ENCODE data around the gene NEU2.
"Not testable (repeated sequence)": the region's sequence is repeated elsewhere in the genome, so short reads cannot be mapped to it uniquely, and the experiment has no call there.

The NEU2 gene

DNA sequence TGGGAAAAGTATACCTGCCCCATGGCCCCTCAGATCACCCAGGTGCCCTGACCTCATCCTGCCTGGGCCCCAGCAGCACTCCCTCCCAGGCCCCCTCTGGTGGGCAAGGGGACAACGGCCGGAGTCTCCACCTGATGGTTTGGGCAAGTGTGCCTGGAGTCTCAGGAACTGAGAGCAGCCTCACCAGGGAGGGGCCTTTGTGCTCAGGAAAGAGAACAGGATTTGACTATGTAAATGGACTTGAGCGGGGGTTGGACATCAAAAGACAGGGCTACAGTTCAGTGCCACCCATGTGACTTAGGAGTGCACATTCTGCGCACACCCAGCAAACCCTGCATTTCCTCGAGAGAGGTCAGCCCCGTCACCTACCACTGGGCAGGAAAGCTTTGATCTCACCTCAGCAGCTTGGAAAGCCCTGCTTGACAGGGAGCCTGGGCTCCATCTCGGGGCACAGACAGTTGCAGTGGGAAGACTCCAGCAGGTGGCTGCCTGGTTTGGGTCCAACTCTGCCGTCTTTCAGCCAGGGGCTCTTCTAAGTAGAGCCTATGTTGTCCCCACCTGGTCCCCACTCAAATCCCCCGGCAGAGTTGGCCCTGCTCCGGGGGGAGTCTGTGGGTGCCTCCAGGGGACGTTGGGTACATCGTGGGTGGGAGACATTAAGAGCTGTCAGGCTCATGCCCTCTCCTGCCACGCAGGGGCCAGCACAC, 30.9 kb downstream of the NEU2 start:
- no peak overlapping the region for H3K27ac ChIP-seq (ENCODE audit: insufficient read depth, low read depth, low read length, poor library complexity, severe bottlenecking)
- WGBS, 2 experiments: 85% methylated on average over 13 of the region's 13 CpGs
- no peaks in the 10 kb centered on the region for H3K36me3 ChIP-seq (ENCODE audit: control insufficient read depth, insufficient read depth, low read length)
- H3K4me3 ChIP-seq (ENCODE audit: insufficient read depth, low read depth, low read length): no peak overlapping the region
- H3K4me1 ChIP-seq (ENCODE audit: control insufficient read depth, insufficient read depth, low read length): peaks cover 8% of the 10 kb centered on the region
- no peaks in the 10 kb centered on the region for H3K9me3 ChIP-seq (ENCODE audit: control insufficient read depth, low read length)
- H3K27me3 ChIP-seq (ENCODE audit: control insufficient read depth, insufficient read depth, low read length, poor library complexity, severe bottlenecking): no peaks in the 10 kb centered on the region

- H3K4me3 ChIP-seq (ENCODE audit: insufficient read depth, low read depth, low read length): no peak overlapping the region
- H3K9me3 ChIP-seq (ENCODE audit: control insufficient read depth, low read length): no peaks in the 10 kb centered on the region
- no peaks in the 10 kb centered on the region for H3K27me3 ChIP-seq (ENCODE audit: control insufficient read depth, insufficient read depth, low read length, poor library complexity, severe bottlenecking)
- 93% methylated on average over 9 of the region's 9 CpGs for WGBS, 2 experiments
- H3K27ac ChIP-seq (ENCODE audit: insufficient read depth, low read depth, low read length, poor library complexity, severe bottlenecking): no peak overlapping the region
- H3K36me3 ChIP-seq (ENCODE audit: control insufficient read depth, insufficient read depth, low read length): no peaks in the 10 kb centered on the region
- H3K4me1 ChIP-seq (ENCODE audit: control insufficient read depth, insufficient read depth, low read length): peaks cover 8% of the 10 kb centered on the region
Observed at GRCh38 chr2:233063976-233064411, 31.5 kb downstream of the NEU2 start.

DNA sequence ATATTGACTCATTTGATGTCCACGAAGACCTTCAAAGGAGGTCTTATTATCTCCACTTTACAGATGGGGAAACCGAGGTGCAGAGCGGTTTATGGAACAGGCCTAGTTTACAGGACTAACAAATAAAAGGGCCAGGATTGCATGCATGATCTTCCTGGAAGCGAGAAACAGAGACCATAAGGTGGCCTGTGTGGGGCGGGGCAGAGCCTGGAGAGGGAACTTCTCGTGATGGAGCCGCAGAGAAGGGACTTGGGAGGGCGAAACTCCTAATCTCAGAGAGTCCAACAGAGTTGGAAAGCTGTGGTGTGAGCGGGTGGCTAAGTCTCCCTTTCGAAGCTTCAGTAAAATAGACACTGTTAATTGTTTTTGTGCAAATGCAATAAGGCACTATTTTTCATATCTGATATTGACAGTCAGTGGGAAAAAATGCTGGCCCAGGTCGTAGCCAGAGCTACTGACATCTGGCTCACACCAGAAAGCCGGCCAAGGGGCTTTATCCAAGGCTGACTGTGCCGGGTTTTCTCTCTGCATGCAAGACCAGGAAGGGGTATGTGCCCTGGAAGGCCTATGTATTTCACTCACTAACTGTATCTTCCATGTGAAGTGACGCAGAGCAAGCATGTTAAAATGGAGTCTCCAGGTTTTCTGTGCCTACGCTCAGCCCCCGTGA, 32.2 kb downstream of the NEU2 start:
- Histone ChIP-seq H3K4me3 (ENCODE audit: insufficient read depth, low read depth, low read length) (no peak overlapping the region), H3K4me1 (ENCODE audit: control insufficient read depth, insufficient read depth, low read length) (peaks cover 8% of the 10 kb centered on the region), H3K27ac (ENCODE audit: insufficient read depth, low read depth, low read length, poor library complexity, severe bottlenecking) (no peak overlapping the region), H3K36me3 (ENCODE audit: control insufficient read depth, insufficient read depth, low read length) (no peaks in the 10 kb centered on the region), H3K27me3 (ENCODE audit: control insufficient read depth, insufficient read depth, low read length, poor library complexity, severe bottlenecking) (no peaks in the 10 kb centered on the region), H3K9me3 (ENCODE audit: control insufficient read depth, low read length) (no peaks in the 10 kb centered on the region)
- 91 to 93% methylated on average over 16 of the region's 16 CpGs for WGBS, 2 experiments

GRCh38 chr2:233065200-233065589, 32.7 kb downstream of the NEU2 start:
- H3K36me3 ChIP-seq (ENCODE audit: control insufficient read depth, insufficient read depth, low read length); H3K27me3 ChIP-seq (ENCODE audit: control insufficient read depth, insufficient read depth, low read length, poor library complexity, severe bottlenecking); H3K27ac ChIP-seq (ENCODE audit: insufficient read depth, low read depth, low read length, poor library complexity, severe bottlenecking); H3K9me3 ChIP-seq (ENCODE audit: control insufficient read depth, low read length); H3K4me1 ChIP-seq (ENCODE audit: control insufficient read depth, insufficient read depth, low read length); H3K4me3 ChIP-seq (ENCODE audit: insufficient read depth, low read depth, low read length): not testable (repeated sequence)
- 94 to 96% methylated on average over 4 of the region's 4 CpGs for WGBS, 2 experiments

DNA sequence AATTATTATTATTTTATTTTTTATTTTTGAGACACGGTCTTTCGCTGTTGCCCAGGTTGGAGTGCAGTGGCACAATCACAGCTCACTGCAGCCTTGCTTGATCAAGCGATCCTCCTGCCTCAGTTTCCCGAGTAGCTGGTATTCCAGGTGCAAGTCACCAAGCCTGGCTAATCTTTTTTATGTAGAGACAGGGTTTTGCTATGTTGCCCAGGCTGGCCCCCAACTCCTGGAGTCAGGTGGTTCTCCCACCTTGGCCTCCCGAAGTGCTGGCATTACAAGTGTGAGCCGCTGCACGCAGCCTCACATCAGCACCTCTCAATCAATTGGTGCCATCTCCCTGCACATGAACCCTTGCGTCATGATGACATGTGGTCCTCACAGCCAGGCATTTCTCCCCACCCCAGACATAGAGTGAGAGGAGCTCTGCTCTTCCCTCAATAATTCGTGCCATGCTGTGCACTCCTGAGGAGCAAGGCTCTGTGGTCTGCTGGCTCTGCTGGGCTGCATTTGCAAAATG, 33.5 kb downstream of the NEU2 start:
- WGBS, 2 experiments: 93 to 96% methylated on average over 9 of the region's 9 CpGs
- Histone ChIP-seq H3K4me3 (ENCODE audit: insufficient read depth, low read depth, low read length) (no peak overlapping the region), H3K36me3 (ENCODE audit: control insufficient read depth, insufficient read depth, low read length) (no peaks in the 10 kb centered on the region), H3K9me3 (ENCODE audit: control insufficient read depth, low read length) (no peaks in the 10 kb centered on the region), H3K4me1 (ENCODE audit: control insufficient read depth, insufficient read depth, low read length) (peaks cover 7% of the 10 kb centered on the region), H3K27me3 (ENCODE audit: control insufficient read depth, insufficient read depth, low read length, poor library complexity, severe bottlenecking) (no peaks in the 10 kb centered on the region), H3K27ac (ENCODE audit: insufficient read depth, low read depth, low read length, poor library complexity, severe bottlenecking) (no peak overlapping the region)

GRCh38 chr2:233068762-233069418, 36.4 kb downstream of the NEU2 start:
- Histone ChIP-seq H3K36me3 (ENCODE audit: control insufficient read depth, insufficient read depth, low read length) (no peaks in the 10 kb centered on the region), H3K27ac (ENCODE audit: insufficient read depth, low read depth, low read length, poor library complexity, severe bottlenecking) (no peak overlapping the region), H3K4me1 (ENCODE audit: control insufficient read depth, insufficient read depth, low read length) (peaks cover 4% of the 10 kb centered on the region), H3K9me3 (ENCODE audit: control insufficient read depth, low read length) (no peaks in the 10 kb centered on the region), H3K4me3 (ENCODE audit: insufficient read depth, low read depth, low read length) (no peak overlapping the region), H3K27me3 (ENCODE audit: control insufficient read depth, insufficient read depth, low read length, poor library complexity, severe bottlenecking) (no peaks in the 10 kb centered on the region)
- WGBS, 2 experiments: 82 to 83% methylated on average over 9 of the region's 9 CpGs

DNA sequence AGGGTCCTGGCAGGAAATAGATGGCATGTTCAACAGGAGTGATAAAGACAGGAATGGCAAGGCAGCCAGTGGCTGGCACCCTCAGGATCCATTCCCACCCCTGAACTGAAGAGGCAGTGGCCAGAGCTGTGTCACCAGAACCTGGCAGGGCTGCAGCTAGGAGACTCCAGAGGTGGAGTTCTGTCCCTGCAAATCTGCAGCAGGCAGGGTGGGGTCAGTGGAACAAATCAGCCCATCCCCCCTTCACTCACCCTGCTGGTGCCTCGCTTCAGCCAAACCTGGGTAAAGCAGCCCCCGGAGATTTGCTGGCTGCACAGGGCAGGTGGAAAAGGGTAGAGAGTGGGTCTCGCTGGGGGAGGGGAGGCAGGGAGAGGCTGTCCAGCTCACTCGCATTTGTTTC, 40.4 kb downstream of the NEU2 start:
- H3K9me3 ChIP-seq (ENCODE audit: control insufficient read depth, low read length): no peaks in the 10 kb centered on the region
- no peak overlapping the region for H3K4me3 ChIP-seq (ENCODE audit: insufficient read depth, low read depth, low read length)
- 73 to 77% methylated on average over 4 of the region's 4 CpGs for WGBS, 2 experiments
- no peaks in the 10 kb centered on the region for H3K36me3 ChIP-seq (ENCODE audit: control insufficient read depth, insufficient read depth, low read length)
- no peaks in the 10 kb centered on the region for H3K27me3 ChIP-seq (ENCODE audit: control insufficient read depth, insufficient read depth, low read length, poor library complexity, severe bottlenecking)
- H3K27ac ChIP-seq (ENCODE audit: insufficient read depth, low read depth, low read length, poor library complexity, severe bottlenecking): no peak overlapping the region
- peaks cover 16% of the 10 kb centered on the region for H3K4me1 ChIP-seq (ENCODE audit: control insufficient read depth, insufficient read depth, low read length)

DNA sequence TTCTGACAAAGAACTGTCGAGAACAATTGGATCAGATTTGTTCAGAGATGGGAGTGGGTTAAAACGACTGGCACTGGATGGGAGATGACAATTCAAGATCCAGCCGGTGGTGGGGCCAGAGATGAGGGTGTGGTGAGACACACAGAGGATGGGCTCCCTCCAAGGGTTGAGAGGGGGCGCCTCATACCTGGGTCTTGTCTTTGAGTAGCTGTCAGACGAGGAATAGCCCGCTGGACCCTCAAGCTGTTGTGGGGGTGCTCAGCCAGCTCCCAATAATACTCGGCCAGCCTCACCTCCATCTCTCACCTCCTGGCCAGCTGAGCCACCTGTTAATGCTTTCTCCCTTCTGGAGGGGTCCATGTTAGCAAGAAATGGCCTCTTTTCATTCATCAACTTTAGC, 41.6 kb downstream of the NEU2 start:
- no peaks in the 10 kb centered on the region for H3K27me3 ChIP-seq (ENCODE audit: control insufficient read depth, insufficient read depth, low read length, poor library complexity, severe bottlenecking)
- 81 to 85% methylated on average over 7 of the region's 7 CpGs for WGBS, 2 experiments
- no peak overlapping the region for H3K4me3 ChIP-seq (ENCODE audit: insufficient read depth, low read depth, low read length)
- H3K4me1 ChIP-seq (ENCODE audit: control insufficient read depth, insufficient read depth, low read length): peaks cover 16% of the 10 kb centered on the region
- H3K9me3 ChIP-seq (ENCODE audit: control insufficient read depth, low read length): no peaks in the 10 kb centered on the region
- no peaks in the 10 kb centered on the region for H3K36me3 ChIP-seq (ENCODE audit: control insufficient read depth, insufficient read depth, low read length)
- H3K27ac ChIP-seq (ENCODE audit: insufficient read depth, low read depth, low read length, poor library complexity, severe bottlenecking): no peak overlapping the region

- Histone ChIP-seq H3K4me1 (ENCODE audit: control insufficient read depth, insufficient read depth, low read length) (peaks cover 16% of the 10 kb centered on the region), H3K4me3 (ENCODE audit: insufficient read depth, low read depth, low read length) (no peak overlapping the region), H3K27ac (ENCODE audit: insufficient read depth, low read depth, low read length, poor library complexity, severe bottlenecking) (no peak overlapping the region), H3K27me3 (ENCODE audit: control insufficient read depth, insufficient read depth, low read length, poor library complexity, severe bottlenecking) (no peaks in the 10 kb centered on the region), H3K36me3 (ENCODE audit: control insufficient read depth, insufficient read depth, low read length) (no peaks in the 10 kb centered on the region), H3K9me3 (ENCODE audit: control insufficient read depth, low read length) (no peaks in the 10 kb centered on the region)
- 87 to 92% methylated on average over 6 of the region's 6 CpGs for WGBS, 2 experiments
Observed at GRCh38 chr2:233075141-233075965, 42.9 kb downstream of the NEU2 start.
